Neural progenitor cell (in vitro differentiated cells): ENCODE results near the gene MAGED2.

Experiments used
- CTCF ChIP-seq: fragments of 200-600 bp; sonication (generic); IDR thresholded peaks from 2 replicates; pipeline ENCODE4 v1.5.1; 2017; ENCODE audit warnings: antibody characterized with exemption, mild to moderate bottlenecking
- EZH2 ChIP-seq: fragments of 200-600 bp; sonication (generic); IDR thresholded peaks from 2 replicates; pipeline ENCODE4 v1.6.1; 2017; ENCODE audit warnings: antibody characterized with exemption, mild to moderate bottlenecking, moderate library complexity
- EZH2phosphoT487 ChIP-seq: fragments of 200-600 bp; sonication (generic); IDR thresholded peaks from 2 replicates; pipeline ENCODE4 v1.6.1; 2017; ENCODE audit warnings: antibody characterized with exemption

GRCh38 chrX:54798137-54798536 is 9.4 kb upstream of the MAGED2 start, which contains the start of gene ITIH6:
- TF ChIP-seq CTCF (no peak), EZH2phosphoT487 (no peak), EZH2 (no peak)
